Effector memory CD4-positive, alpha-beta T cell (primary cell): ENCODE measurements around the gene PPIL6.

Experiments used
- DNase-seq, 3 donors: peaks; one replicate each; pipeline ENCODE4 v3.0.0-alpha.2; 2020
- H3K27ac ChIP-seq: 2 replicates; pipeline ENCODE4 v1.7.0; 2013; ENCODE audit warnings: mild to moderate bottlenecking, low read length, moderate library complexity; ENCODE audit not compliant: insufficient read depth, poor library complexity, severe bottlenecking
- H3K27me3 ChIP-seq: replicated peaks from 2 replicates; pipeline ENCODE4 v1.7.0; 2013; ENCODE audit warnings: mild to moderate bottlenecking, low read length; ENCODE audit not compliant: insufficient read depth, control insufficient read depth, poor library complexity, severe bottlenecking
- H3K36me3 ChIP-seq: 2 replicates; pipeline ENCODE4 v1.7.0; 2013; ENCODE audit warnings: mild to moderate bottlenecking, low read length, moderate library complexity; ENCODE audit not compliant: control insufficient read depth, insufficient read depth
- H3K4me1 ChIP-seq: 2 replicates; pipeline ENCODE4 v1.7.0; 2013; ENCODE audit warnings: low read length, mild to moderate bottlenecking; ENCODE audit not compliant: control insufficient read depth, insufficient read depth, poor library complexity, severe bottlenecking
- H3K4me3 ChIP-seq: 2 replicates; pipeline ENCODE4 v1.7.0; 2013; ENCODE audit warnings: low read length, low read depth, mild to moderate bottlenecking; ENCODE audit not compliant: insufficient read depth, poor library complexity, severe bottlenecking
- H3K9me3 ChIP-seq: 2 replicates; pipeline ENCODE4 v1.7.0; 2013; ENCODE audit warnings: mild to moderate bottlenecking, low read length, moderate library complexity; ENCODE audit not compliant: control insufficient read depth

PPIL6 gene

DNA sequence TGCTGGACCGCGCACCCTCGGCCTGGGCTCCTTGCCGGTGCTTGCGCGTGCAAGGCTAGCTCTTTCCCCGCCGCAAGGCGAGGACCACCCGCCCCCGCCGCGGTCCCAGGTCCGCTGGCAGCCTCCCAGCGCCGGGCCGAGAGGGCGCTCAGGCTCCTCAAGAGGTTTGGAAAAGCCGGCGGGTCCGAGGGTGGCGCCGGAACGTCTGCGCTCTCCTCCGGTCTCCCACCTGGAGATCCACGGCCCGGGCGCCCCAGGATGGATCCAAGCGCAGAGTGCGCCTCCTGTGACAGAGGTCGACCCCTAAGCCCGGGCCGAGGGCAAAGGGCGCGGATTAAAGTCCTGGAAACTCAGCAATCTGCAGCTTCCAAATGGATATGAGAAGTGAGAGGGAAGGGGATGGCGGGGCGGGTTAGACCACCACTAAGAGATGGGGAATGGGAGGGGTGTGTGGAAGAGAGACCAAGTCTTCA lies 15.7 kb upstream of the PPIL6 start:
- Histone ChIP-seq H3K4me1 (peaks cover 30% of the 10 kb centered on the region), H3K36me3 (peaks cover 13% of the 10 kb centered on the region)

DNA sequence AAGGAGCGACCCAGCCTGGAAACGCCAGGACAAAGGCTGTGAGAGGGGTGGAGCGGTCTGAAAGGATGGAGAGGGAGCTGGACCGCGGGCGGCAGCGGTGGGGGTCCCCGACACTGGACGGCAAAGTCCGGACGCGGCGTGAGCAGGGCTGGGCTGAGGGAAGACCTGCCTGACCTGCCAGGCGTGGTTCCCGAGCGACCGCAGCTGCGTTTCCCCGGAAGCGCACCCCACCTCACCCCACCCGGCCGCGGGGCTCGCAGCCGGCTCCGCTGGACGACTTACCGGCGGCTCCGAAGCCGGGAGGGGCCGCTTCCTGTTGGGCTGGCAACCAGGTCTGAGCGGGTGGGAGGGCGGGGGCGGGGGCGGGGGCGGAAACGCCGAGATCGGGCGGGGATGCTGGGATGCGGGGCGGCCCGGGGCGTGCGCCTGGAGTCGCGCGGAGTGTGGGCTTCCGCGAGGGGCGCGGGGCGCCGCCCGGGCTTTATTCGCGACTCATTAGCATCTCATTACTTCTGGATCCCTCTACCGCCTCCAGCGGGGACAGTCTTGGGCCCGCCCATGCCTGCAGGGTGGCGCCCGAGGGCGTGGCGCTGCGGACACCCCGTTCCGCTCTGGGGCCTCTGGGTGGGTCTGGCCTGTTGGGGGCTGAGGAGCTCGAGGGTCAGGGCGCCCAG lies 15.1 kb upstream of the PPIL6 start, which contains the start of gene MICAL1:
MICAL1 (minus strand) TSS at position 336 of the 674 bp plus-strand sequence. CDS start 1,576 bp downstream, outside the sequence.
- H3K4me3 ChIP-seq, result peak within 1 kb of the TSS; percentile 84
- H3K36me3 ChIP-seq, result peaks cover 13% of the 10 kb centered on the region
- no peaks in the 10 kb centered on the region for H3K9me3 ChIP-seq
- H3K27me3 ChIP-seq, result no peaks in the 10 kb centered on the region
- peak within 1 kb of the TSS; percentile 97 for H3K27ac ChIP-seq
- DNase-seq, result peak; percentile 74 to 79 (median 78)
- peaks cover 30% of the 10 kb centered on the region for H3K4me1 ChIP-seq

More for the DNA sequence above, 15.7 kb upstream of the PPIL6 start:
- Histone ChIP-seq H3K27me3 (no peaks in the 10 kb centered on the region), H3K9me3 (no peaks in the 10 kb centered on the region), H3K27ac (peak overlapping the region; percentile 97), H3K4me3 (peak overlapping the region; percentile 84)
- DNase-seq, result no peak

DNA sequence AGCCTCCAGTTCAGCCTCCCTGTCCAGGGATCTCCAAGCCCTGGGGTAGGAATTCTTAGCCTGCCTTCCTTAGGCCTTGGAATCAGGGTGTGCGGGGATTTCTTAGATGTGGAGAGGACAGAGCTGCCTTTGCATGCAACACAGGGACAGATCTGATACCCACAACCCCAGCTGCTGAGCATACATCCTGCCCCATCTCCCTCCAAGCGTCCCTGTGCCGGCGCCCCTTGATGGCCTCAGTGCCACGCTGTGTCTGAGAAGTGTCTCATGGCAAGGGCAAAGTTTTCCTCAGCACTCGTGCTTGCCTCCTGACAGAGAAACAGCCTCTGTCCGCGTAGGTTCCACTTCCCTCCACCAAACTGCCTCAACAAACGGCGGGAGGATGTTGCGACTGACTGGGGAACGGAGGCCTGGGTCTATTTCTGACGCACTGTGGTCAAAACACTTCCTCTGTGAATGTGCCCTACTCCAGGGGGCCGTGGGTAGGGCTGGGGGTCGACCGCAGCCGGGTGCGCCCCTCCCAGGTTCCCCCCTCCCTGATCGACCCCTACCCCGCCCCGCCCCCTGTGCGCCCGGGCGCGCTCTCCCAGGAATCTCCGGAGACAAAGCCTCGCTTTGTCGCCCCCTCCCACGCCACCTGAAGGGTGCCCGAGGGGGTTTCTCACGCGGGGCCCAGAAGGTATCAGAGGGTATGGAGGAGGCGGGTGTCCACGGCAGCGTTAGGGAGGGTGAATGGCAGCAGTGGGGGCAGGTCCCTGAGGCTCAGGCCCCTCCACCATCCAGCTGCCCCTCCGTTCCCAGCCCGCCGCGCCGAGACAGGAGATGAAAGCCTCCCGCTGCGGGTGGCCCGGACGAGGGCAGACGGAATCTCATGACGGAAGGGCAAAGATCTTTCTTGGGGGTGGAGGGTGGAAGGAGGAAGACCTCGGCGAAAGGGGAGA lies 14.3 kb upstream of the PPIL6 start:
- H3K4me3 ChIP-seq, result peak overlapping the region; percentile 84
- no peaks in the 10 kb centered on the region for H3K27me3 ChIP-seq
- peak; percentile 60 to 79 (median 72) for DNase-seq
- peaks cover 13% of the 10 kb centered on the region for H3K36me3 ChIP-seq
- H3K9me3 ChIP-seq, result no peaks in the 10 kb centered on the region
- H3K4me1 ChIP-seq, result peaks cover 38% of the 10 kb centered on the region
- peak overlapping the region; percentile 97 for H3K27ac ChIP-seq

DNA sequence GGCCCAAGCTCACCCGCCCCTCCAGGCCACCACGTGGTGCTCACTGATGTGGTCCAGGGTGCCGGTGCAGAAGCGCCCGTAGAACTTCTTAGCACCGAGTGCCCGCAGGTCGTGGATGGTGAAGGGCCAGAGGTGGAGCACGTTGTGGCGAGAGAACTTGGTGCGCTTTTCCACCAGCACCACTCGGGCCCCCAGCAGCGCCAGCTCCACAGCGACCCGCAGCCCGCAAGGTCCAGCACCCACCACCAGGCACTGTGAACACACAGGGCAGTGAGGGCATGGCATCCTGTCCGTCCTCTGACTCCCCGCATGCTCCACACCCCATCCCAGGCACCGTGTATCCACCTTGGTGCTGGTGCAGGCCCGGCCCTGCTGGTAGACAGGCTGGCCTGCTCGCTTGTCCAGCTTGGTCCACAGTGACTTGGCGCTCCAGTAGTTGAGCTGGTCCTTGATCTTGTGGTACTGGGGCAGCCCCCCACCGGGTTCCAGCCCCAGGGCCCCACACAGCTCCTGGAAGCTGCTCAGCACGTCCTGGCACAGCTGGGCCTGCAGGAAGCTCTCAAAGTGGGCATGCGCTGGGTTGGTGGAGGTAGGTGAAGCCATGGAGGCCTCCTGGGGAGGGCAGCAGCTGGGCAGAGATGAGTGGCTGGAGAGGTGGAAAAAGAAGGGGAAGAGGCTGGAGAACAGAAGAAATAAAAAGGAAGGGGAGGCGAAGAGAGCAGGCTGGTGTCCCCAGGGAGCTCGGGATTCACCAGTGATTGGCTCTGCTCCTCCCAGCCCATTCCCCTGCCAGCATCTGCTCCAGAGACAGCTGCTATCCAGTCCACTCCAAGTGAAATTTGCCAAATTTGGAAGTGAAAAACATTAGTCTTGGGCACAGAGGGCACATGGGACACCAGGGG lies 13.4 kb upstream of the PPIL6 start:
- Histone ChIP-seq H3K36me3 (peaks cover 13% of the 10 kb centered on the region), H3K4me3 (peak overlapping the region; percentile 84), H3K27me3 (no peaks in the 10 kb centered on the region), H3K27ac (peak overlapping the region; percentile 97), H3K4me1 (peaks cover 44% of the 10 kb centered on the region), H3K9me3 (no peaks in the 10 kb centered on the region)
- DNase-seq, result no peak

DNA sequence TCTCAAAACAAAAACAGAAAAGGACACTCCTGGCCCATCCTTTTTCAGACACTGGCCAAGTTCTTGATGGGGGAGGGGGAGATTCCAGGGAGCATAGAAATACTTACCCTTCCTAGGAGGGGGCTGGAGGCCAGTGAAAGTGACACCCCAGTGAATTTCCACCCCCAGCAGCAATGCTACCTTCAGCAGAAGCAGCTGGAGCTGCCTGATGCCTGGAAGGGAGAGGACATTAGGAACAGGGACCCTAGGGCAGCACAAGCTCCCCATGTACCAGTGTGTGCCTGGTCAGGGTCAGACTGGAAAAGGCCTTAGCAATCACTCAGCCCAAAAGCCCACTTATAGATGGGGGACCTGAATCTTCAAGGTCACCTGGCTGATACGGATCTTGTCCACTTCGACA lies 12.7 kb upstream of the PPIL6 start:
- no peak overlapping the region for H3K27ac ChIP-seq
- no peaks in the 10 kb centered on the region for H3K9me3 ChIP-seq
- H3K36me3 ChIP-seq, result peaks cover 13% of the 10 kb centered on the region
- no peaks in the 10 kb centered on the region for H3K27me3 ChIP-seq
- no peak for DNase-seq
- peaks cover 44% of the 10 kb centered on the region for H3K4me1 ChIP-seq
- H3K4me3 ChIP-seq, result no peak overlapping the region

DNA sequence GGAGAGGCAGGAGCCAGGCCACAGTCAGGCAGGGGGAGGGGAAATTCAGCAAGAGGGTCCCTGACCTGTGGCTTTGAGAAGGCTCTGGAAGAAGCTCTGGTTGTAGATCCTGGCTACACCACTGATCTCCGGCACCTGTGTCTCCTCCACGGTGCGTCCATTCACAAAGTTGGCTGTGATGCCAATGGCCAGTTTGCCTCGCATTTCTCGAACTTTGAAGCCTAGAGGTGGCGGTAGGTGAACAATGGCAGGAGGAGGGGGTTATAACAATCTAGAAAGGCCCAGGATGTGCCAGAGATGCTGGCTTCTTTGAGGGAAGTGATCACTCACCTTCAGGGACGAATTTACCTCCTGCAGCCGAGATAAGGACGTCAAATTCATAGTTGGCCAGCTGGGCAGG lies 11.8 kb upstream of the PPIL6 start:
- no peak for DNase-seq
- H3K9me3 ChIP-seq, result no peaks in the 10 kb centered on the region
- H3K27ac ChIP-seq, result no peak overlapping the region
- no peaks in the 10 kb centered on the region for H3K27me3 ChIP-seq
- peaks cover 35% of the 10 kb centered on the region for H3K4me1 ChIP-seq
- peaks cover 13% of the 10 kb centered on the region for H3K36me3 ChIP-seq
- H3K4me3 ChIP-seq, result no peak overlapping the region

DNA sequence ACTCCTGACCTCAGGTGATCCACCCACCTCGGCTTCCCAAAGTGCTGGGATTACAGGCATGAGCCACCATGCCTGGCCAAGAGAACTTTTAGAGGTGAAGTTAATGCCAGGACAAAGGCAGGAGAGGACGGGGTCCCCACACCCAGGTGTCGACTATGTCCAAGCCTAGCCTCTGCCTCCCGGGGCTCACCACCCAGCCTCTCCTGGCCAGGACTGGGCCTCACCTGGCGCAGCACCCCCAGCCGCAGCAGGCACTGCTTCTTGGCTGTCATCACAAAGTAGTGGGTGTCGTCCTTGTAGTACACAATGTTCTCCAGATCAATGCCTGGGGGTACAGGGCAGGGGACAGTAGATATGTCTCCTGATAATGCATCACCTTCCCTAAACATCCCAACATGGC lies 10.9 kb upstream of the PPIL6 start:
- no peak for DNase-seq
- Histone ChIP-seq H3K9me3 (no peaks in the 10 kb centered on the region), H3K36me3 (peaks cover 13% of the 10 kb centered on the region), H3K27me3 (no peaks in the 10 kb centered on the region), H3K27ac (no peak overlapping the region), H3K4me1 (peaks cover 32% of the 10 kb centered on the region), H3K4me3 (no peak overlapping the region)

DNA sequence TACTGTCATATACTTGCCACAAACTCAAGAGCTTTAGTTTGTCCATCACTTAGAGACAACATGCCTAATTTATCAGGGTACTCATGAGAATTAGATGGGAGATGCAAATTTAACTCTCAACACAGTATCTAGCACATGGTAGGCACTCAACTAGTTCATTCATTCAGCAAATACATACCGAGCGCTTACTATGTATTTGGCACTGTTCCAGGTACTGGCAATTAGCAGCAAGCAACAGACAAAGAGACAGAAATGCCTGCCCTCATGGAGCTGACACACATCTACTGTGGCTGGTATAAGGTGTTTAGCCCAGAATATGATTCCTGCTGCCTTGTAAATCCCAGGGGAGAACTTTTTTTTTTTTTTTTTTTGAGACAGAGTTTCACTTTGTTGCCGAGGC lies 10.4 kb upstream of the PPIL6 start:
- no peak for DNase-seq
- Histone ChIP-seq H3K4me3 (no peak overlapping the region), H3K9me3 (no peaks in the 10 kb centered on the region), H3K27ac (no peak overlapping the region), H3K36me3 (peaks cover 18% of the 10 kb centered on the region), H3K27me3 (no peaks in the 10 kb centered on the region), H3K4me1 (peaks cover 27% of the 10 kb centered on the region)

DNA sequence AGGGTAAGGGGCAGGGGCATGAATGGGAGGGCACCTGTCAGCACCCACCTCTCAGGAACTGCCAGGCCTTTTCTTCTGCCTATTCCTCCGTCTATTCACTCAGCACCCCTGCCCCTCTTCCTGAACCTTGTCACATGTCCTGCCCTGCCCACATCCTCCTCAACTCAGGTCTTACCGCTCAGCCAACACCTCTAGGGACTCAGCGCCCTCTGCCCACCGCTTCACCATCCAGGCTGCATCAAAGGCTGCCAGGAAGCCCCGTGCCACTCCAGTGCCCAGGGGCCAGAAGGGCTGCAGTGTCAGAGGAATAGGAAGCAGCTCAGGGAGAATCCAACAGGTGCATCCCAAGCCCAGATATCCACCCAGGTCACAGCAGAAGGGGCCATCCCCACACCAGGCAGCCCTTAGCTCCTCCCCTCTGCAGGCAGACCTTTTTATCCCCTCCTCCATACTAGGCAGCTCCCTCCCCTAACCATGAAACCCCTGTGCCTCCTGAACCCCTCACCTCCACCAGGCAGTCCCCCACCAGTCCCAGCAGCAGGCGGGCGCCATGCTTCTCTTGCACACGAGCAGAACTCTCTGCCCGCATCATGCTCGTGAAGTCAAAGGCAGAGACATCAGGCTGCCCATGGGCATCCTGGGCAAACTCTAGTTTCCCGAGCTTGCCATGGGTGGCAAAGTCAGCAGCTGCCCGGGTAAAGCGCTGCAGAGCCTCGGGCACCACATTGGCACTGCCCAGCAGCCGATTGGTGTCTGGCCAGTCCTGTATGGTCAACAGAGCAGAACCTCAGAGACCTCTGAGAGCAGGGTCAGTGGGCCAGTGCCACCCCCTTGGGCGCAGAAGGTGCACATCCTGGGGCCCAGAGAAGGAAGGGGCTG lies 9.6 kb upstream of the PPIL6 start:
- no peak for DNase-seq
- no peaks in the 10 kb centered on the region for H3K9me3 ChIP-seq
- H3K4me3 ChIP-seq, result no peak overlapping the region
- H3K27me3 ChIP-seq, result no peaks in the 10 kb centered on the region
- H3K4me1 ChIP-seq, result peaks cover 26% of the 10 kb centered on the region
- H3K36me3 ChIP-seq, result peaks cover 26% of the 10 kb centered on the region
- H3K27ac ChIP-seq, result peak overlapping the region; percentile 35
